KOPT-K1 (cell line): ENCODE results near the gene SYNE4.

ENCODE experiments used
- H3K27ac ChIP-seq: fragments of 200-600 bp; sonication (generic); 2 replicates; pipeline ENCODE4 v1.5.1; 2016; ENCODE audit warnings: antibody characterized with exemption, mild to moderate bottlenecking, low read depth, low read length; ENCODE audit not compliant: poor library complexity, severe bottlenecking
- H3K36me3 ChIP-seq: fragments of 200-600 bp; sonication (generic); 2 replicates; pipeline ENCODE4 v1.5.1; 2017; ENCODE audit warnings: antibody characterized with exemption, mild to moderate bottlenecking, low read length, moderate library complexity; ENCODE audit not compliant: insufficient read depth
- H3K9me3 ChIP-seq: fragments of 200-600 bp; sonication (generic); 2 replicates; pipeline ENCODE4 v1.5.1; 2017; ENCODE audit warnings: antibody characterized with exemption, low read length, mild to moderate bottlenecking; ENCODE audit not compliant: insufficient read depth, poor library complexity, severe bottlenecking

Gene SYNE4

DNA sequence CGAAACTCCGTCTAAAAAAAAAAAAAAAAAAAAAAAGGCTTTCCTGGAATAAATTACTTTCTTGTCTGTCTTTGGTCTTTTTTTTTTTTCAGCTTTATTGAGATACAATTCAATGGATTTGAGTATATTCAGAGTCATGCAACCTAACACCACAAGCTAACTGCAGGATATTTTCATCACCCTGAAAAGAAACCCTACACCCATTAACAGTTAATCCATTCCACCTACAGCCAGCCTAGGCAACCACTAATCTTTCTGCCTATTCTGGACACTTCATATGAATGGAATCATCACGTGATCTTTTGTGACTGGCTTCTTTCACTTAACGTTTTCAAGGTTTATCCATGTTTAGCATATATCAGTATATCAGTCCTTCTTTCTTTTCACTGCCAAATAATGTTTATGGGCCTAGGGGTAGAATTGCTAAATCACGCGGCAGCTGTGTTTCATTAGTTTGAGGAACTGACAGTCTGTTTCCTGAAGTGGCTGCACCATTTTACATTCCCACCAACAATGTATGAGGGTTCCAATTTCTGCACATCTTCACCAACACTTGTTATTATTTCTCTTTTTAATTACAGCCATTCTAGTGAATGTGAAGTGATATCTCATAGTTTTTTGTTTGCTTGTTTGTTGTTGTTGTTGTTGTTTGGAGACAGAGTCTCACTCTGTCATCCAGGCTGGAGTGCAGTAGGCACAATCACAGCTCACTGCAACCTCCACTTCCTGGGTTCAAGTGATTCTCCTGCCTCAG is 52.6 kb downstream of the SYNE4 start:
- peaks cover 6% of the 10 kb centered on the region for H3K9me3 ChIP-seq
- H3K36me3 ChIP-seq = no peaks in the 10 kb centered on the region
- H3K27ac ChIP-seq = no peak overlapping the region
